ENCODE data around the gene USP2.

USP2 gene

DNA sequence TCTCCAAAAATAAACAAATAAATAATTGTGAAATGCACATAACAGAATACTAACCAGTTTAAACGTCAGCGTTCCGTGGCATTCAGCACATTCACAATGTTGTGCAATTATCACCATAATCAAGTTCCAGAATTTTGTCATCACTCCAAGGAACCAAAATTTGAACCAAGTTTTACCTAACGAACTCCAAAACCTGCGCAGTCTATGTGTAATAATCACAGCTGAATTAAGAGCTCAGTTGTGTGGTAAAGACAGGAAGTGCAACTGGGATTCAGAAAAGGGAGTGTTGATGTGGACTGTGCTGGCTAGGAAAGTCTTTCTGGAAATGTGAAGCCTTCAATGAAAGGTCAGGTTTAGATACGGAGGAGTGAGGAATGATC, 59.1 kb downstream of the USP2 start:
- peak; percentile 29 for DNase-seq (ENCODE audit: low read depth)

DNA sequence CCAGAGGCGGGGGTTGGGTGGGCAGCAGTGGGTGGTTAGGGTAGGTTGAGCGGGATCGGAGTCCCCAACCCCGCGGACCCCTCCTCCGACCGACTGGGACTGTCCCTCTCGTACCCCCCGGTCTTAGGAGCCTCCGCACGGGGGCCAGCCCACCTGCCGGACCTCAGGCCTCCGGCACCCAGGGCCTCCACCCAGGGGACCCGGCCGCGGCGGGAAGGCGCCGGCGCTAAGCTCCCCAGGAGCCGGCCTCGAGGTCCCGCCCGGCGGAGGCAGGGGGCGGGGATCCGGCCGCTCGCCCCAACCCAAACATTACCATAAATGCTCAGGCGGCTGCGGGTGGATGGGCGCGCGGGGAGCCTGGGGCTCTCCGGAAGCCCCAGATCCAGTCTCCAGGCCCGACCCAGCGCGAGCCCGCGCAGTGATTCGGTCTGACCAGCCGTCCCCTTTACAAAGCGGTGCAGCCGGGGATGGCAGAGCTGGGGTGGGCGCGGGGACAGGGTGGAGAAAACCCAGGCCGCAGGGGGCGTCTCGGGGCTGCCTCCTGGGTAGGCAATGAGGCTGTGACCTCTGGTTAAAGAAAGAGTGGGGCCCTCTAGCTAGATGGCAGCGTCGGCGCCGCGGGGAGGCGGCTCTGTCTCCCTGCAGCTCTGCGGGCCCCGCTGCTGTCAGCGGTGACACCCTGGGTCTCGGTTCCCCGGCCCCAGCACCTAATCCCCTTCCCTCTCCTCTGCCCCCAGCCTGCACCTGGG, 60.5 kb downstream of the USP2 start:
- peak; percentile 78 for DNase-seq (ENCODE audit: low read depth)

DNA sequence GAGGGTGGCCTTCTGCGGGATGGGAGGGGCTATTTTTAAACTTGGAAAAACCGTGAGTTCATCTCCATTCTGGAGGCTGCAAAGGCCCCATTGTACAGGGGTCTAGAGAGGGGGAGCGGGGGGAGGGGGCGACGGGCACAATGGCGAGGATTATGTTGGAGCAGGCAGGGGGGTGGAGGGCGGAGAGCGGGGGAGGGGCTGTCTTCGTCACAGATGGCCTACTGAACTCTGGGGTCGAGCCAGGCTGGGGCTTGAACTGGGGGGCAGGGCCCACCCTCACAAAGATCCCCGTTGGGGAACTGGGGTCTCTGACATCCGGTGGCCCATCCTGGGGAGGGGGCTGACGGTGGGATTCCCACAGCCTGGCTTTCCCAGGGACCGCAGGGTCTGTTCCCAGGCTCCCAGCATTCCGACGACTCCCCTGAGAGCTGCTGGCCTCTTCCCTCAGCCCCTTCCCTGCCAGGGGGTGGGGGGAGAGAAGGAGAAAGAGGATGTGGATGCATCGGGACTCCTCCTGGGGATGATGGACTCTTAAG, 61.2 kb downstream of the USP2 start:
- no peak for DNase-seq (ENCODE audit: low read depth)

DNA sequence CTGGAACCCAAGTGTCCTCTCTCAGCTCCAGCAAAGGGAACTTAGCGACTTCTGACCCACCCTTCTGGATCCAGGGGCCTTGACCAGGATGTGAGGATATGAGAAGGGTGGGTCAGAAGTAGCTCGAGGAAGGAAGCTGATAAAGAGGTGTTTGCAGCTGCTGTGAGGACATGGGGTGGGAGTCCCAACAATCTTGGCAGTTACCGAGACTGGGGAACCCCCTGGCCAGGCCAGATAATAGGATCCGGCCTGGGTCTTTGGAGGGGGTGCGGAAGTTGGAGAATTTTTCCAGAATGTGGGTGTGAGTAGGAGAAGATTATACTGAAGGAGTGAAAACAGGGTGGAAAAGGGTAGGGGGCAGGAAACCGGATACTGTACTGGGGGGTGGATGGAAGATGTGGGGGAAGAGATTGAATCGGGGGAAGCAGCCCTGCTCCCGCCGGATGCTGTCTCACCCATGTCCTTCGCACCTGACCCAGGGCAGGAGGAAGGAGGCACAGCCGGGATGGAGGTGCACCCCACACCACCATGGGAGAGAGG, 61.7 kb downstream of the USP2 start:
- DNase-seq (ENCODE audit: low read depth): no peak

DNA sequence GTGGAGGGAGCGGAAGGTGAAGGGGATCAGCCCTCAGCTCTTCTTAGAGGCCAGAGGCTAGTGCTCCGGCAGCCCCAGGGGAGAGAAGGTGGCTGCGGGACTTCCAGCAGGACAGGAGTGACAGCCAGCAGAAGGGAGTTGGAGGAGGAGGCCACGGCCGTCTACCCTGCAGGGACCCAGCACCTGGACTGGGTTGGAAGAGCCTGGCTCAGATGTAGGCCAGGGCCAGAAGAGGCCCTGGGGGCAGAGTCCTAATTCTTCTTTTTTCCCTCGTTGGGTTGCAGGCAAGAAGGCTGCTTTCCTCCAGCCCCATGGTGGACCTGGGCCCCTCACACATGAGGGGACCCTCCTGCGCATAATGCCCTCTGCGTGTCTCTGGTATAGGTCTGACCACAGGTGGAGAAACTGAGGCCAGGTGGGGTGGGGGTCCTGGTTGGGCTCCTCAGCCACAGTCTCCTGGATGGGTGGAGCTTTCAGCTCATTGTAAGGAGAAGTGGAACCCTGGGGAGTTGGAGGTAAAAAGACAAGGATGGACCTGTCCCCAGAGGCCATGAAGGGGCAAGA, 62.3 kb downstream of the USP2 start:
- DNase-seq (ENCODE audit: low read depth): peak; percentile 16

DNA sequence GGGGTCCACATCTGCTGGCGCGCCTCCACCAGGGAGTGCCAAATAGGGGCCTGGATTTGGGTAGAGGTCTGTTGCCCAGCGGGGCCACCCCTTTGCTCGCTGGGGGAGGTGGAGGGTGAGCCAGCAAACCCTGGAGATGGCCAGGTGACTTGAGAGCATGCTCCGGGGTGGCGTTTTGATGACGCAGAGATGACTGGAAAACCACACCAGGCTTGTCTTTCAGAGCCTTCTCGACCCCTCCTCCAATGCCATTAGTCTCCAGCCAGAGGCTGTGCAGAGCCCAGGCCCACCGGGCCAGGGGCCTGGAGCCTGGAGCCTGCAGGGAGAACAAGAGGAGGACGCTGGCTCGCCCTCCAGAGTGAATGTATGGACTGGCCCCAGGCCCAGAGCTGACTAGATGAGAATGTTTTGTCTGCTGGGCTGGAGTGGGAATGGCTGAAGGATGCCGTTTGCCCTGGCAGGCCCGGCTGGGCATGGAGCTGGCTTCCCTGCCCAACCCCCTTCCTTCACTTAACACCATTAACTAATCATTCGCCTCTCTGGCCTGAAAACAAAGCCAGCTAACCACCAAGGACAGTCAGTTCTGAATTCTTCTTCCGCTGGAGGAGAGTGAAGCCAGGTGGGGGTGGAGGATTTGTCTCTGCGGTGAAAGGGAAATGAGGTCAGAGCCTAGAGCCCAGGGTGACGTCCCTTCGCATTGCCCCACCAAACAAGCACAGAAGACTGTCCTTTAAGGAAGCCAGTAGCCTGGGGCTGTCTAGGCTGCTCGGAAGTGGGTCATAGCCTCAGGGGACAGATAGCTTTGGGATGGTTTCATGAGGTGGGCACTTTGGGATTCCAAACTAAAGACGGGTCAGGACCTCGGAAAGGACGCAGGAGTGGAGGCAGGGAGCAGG, 63.0 kb downstream of the USP2 start:
- DNase-seq (ENCODE audit: low read depth): peak; percentile 87

DNA sequence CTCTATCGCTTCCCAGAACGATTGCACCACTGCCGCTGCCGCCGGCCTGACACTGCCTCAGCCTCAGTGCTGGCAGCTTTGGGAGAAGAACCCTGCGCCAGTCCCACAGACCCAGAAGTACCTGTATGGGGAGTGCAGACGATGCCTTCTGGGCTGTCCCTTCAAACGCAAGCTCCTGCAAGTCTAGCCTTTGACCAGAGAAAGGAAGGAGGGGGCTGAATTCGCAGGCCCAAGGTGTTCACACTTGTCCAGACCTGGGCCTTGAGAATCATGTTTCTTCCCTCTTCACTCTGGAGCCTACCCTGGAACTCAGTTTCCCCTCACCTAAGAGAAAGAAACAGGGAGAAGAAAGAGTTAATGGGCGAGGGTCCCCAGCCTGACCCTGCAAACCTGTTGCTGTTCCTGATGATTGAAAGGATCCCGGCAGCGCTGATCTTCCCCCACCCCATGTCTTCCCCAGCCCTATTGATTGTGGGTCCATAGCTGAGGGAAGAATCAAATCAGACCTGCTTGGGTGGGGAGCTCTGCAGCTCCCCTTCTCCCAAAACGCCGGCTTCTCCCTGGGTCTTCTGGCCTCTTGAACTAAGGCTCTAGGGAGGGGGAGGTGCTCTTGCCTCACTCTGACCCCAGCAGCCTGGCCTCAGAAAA, 63.8 kb downstream of the USP2 start:
- no peak for DNase-seq (ENCODE audit: low read depth)

DNA sequence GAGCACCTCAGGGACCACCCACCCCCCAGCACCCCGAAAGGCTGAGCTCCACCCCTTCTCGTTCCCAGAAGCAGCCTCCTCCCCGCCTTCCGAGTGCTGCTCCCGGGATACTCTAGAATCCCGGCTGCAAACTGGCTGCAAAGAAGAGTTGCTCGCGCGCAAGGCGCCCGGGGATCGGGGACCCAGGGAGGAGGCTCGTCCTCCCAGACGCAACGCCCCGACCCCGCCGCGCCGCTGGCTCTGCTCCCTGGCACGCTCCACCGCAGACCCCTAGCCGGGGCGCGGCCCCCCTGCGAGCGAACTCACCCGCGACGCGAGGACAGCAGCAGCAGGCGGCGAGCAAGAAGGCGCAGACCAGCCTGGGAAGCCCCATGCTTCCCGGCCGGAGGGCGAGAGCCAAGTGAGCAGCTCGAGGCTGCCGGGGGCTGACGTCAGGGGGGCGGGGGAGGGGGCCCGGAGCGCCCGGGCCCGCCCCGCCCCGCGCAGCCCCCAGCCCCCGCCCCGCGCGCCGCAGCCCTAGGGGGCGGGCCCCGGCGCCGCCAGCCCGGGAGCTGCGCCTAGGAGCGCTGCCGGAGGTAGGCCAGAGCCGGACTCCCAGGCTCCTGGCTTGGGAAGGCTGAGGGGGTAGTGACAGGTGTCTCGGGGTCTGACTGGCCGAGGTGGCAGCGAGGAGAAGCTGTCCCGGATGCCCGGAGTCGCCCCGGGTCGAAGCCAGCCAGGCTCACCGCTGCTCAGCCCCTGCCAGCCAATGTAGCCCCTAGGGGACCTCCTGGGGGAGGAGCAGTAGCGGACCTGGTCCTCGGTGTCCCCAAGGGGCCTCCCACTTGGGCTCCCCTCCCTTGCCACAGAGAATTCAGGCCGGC, 64.5 kb downstream of the USP2 start, which contains the start of gene MCAM:
Gene MCAM (minus strand): TSS at position 402 of the 863 bp plus-strand sequence. CDS start 29 bp downstream, at position 373.
- DNase-seq (ENCODE audit: low read depth): peak; percentile 42

DNA sequence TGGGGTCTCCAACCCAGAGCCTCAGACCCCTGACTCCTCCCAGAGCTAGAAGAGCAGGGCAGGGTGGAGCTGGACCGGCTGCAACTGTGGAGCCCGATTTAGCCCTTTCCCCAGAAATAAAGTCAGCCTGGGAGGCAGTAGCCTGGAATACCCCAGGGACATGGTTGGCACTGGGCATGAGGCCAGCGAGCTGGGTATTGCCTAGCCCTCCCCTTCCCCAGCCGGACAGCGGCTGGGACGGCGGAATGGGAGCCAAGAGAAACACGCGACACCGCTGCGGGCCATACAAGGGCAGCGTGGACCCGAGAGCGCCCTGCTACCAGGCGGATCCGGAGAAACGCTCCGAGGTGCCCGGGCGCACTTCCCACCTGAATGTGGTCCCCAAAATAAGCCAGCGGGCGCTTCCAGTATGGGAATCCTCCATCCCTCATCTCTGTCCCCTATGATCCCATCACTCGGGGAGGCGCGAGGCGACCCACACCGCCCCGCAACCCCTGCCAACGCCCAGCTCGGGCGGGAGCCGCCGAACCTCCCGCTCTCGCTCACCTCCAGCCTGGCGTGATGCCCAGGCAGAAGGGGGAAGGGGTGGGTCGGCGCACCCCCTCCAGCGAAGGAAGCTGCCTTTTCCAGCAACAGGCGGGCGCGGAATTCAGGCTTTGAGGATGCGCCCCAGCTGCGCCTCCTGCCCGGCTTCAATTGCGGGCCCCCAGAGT, 65.3 kb downstream of the USP2 start:
- DNase-seq (ENCODE audit: low read depth): peak; percentile 20

DNA sequence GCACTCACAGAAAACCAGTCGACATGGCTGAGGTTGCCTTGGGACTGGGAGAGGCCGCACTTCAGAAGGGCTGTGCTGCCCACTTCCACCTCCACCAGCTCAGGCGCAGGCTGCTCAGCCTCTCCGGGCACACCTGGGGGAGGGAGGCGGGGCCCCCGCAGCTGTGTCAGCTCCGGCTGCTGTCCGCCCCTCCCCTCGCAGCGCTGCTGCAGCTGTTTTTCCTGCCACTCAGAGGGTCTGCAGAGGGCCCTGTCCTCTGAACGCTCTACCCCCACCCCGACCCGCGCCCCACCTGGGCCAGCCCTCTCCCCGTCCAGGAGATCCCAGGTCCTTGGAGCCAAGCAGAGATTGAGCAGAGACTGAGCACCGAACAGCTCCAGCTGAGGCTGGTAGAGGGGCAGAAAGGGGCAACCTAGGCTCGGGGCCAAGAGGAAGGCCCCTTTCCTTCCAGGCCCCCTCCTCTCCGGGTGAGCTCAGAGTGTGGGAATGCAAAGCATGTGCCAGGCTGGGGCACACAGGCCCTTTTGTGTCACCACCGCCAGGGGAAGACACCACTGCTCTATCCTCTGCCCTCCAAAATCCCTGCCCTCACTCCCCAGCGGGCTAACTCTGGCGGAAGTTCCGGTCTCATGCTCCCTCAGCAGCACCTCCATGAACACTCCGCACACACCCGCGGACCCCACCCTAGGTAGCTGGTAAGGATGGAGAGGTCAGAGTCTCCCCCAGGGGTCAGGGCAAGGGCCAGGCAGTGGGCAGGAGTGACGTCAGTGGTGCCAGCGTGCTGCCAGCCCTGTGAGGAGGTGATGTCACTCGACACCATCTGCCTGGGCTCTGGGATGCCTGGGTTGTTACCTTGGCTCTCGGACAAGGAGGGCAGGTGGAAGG, 66.1 kb downstream of the USP2 start:
- peak; percentile 18 for DNase-seq (ENCODE audit: low read depth)

DNA sequence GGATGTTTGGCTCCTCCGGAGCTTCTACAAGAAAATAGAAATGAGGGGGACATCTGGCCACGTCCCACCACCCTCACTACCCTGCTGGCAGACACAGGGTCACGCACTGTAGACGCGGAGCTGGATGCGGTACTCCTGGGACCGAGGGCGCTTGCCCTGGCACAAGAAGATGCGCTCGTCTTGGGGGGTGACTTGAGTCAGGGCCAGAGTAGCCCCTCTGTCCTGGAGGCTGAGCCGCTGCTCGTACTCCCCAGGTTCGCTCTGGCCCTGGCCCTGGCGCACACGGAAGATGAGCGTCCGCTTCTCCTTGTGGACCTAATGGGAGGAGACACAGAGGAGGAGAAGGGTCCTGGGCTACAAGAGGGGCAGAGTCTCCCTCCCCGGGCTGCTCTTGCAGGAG, 66.8 kb downstream of the USP2 start:
- DNase-seq (ENCODE audit: low read depth): no peak

DNA sequence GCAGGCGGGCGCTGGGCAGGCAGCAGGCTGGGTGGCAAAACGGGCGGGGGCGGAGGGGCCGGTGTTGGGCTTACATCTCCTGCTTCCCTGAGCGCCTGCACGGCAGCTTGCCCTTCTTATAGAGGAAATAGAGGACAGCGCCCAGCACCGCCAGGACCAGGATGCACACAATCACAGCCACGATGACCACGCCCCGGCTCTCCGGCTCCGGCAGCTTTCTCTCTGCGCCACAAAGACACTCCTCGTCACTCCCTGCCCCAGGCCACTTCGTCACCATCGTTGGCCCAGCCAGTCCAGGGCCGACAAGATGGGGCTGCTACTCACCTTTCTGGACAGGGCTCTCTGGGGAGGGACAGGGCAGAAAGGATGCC, 70.8 kb downstream of the USP2 start:
- DNase-seq (ENCODE audit: low read depth): no peak

DNA sequence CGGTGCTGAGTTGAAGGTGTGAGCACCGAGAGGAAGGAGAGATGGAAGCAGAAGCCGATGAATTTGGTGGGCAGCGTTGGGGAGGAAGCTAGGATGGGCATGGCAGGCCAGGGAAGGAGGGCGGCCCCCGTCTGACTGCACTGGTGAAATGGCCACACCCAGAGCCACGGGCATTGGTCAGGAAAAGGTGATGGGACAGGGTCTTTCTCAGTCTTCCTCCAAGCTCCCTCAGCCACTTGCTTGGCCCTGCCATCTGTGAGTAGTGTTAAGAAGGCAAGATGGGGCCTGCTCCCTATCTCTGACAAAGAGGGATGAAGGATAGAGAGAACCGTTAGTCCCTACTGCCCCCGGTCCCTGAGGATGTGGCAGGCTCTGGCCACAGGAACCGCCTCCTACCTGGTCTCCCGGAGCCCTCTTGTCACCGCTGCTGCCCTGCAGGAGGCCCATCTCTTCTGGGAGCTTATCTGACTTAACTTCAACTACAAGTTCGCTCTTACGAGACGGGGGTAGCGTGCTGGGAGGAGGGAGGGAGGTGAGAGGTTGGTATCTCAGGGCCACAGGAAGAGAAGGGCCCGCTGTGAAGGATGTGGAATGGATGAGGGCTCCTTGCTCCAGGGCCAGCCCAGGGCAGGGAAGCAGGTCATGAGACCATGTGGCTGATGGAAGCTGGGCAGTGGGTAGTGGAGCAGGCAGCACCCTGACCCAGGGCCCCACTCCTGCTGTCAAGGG, 71.4 kb downstream of the USP2 start:
- no peak for DNase-seq (ENCODE audit: low read depth)

DNA sequence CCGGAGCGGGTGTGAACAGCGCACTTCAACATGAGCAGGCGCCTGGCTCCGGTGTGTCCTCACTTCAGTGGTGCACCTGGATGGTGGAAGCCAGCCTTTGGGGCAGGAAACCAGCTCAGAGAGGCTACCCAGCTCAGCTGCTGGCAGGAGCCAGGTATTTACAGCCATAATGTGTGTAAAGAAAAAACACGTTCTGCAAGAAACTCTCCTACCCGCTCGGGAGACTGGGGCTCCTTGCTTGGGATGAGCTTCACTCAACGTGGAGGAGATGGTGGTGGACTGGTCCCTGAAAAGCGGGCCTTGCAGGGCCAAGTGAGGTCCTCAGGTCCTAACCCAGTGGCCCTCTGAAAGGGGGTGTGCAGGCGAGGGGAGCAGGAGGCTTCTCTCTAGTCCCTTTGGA, 72.1 kb downstream of the USP2 start:
- no peak for DNase-seq (ENCODE audit: low read depth)

DNA sequence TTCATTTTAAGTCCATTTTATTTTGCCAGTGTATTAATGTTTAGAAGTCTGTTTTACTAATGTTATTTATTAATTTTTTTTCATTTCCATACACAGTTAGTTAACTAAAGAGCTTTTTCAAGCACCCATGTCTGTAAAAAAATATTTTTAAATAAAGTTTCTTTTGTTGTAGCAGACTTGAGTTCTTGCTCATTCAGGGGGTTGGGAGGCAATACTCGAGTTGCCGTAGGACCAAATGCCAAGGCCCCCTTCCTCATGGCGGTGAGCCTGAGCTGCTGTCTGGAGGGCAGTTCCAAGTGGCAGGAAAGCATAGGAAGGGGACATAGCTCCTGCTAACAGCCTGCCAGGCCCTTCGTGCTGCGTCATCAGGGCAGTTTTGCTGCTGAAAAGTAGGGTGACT, 73.5 kb downstream of the USP2 start:
- no peak for DNase-seq (ENCODE audit: low read depth)

DNA sequence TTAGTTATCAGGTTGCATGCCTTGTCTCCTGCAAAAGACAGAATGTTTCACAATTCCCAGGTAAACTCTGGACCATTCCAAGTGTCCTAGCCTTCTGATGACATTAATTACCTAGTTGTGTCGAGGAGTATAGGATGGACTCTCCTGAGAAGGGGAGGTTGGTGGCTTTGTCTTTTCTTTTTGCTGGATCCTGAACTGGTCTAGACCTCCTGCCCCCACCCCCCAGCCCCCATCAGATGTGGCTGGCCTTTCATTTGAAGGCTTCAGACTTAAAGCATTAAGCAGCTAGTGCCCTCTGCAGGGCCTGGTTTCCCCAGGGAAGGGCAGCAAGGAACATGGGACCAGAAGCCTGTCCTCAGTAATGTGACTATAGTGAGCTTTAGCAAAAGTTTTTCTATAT, 74.3 kb downstream of the USP2 start:
- no peak for DNase-seq (ENCODE audit: low read depth)

DNA sequence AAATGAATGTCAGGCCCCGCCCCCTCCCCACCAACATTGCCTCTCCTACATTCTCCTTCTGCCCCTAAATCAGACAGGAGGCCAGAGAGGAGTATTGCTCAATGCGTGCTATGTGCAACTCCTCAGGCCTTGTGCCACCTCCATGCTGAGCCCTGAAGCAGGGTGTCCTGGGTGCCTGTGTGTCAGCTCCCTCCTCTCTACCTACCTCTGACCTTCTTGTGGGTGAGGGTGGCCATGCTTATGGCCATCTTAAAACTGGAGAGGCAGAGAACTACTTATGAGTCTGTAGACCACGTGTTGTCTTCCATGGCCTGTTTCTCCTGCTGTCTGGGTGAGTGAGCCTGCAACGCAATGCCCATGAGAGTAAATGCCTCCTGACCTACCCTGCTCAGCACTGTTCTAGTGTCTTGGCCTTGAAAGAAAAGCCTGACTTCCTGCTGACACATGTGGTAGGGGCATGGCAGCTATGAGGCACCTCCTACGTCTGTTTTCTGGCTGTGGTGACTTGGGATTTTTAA, 75.1 kb downstream of the USP2 start:
- peak; percentile 20 for DNase-seq (ENCODE audit: low read depth)
